Tongue (tissue), 2 donors: ENCODE results near the gene OR6C65. TPM values are rescaled to one million over a fixed set of nuclear protein-coding genes. Genes with fewer than 3 reads are reported as not detected.
"Not testable (repeated sequence)": the region's sequence is repeated elsewhere in the genome, so short reads cannot be mapped to it uniquely, and the experiment has no call there.

Experiments used
- DNase-seq: peaks from one replicate; pipeline ENCODE4 v3.0.0-alpha.2; 2015
- total RNA-seq: library from RNA; depleted of rRNA; stranded (reverse); fragments of >200 nt; gene quantifications from one replicate; pipeline ENCODE4 v1.2.3, GENCODE V29; 2014

OR6C65 gene
- total RNA-seq, result not detected

DNA sequence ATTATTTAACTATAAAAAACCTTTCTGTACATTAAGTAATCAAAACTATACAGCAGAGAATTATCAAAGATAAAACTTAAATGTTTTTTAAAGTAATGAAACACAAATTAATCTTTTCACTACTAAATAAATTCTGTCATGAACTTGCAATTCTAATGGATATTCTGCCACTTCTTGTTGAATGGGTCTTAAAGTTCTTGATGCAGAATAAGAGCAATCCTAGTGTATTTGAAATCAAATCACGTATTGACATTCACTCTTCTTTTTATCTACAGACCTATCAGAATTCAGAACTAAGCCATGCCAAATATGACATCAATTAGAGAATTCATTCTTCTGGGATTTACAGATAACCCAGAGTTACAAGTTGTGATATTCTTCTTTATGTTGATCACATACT lies at the start of gene OR6C65:
Gene OR6C65 (plus strand): TSS at position 301 of the 400 bp plus-strand sequence. CDS start 0 bp downstream, at position 301.
- DNase-seq, result no peak

DNA sequence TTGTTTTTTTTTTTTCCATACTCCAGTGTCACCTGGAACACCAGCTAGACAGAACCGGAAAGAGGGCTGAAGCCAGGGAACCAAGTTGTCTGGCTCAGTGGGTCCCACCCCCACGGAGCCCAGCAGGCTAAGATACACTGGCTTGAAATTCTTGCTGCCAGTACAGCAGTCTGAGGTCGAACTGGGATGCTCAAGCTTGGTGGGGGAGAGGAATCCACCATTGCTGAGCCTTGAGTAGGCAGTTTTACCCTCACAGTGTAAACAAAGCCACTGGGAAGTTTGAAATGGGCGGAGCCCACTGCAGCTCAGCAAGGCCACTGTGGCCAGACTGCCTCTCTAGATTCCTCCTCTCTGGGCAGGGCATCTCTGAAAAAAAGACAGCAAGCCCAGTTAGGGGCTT lies 45.0 kb upstream of the OR6C65 start:
- not testable (repeated sequence) for DNase-seq

DNA sequence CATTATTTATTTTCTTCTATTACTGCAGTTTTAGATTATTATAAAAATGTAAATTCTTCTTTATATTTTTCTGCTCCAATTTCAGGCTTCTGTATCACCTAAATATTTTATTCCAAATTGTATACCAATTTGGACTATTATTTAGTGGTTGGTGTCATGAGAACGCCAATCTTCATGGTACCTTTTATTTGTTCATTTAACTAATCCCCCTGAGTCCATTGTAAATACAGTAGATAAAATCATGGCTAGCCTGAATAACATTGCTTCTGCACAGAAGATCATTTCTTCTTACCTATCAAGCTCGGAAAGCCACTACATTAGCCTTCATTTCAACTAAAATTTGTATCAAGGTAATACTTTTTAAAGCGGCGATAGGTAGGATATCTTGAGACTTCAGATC lies 37.7 kb upstream of the OR6C65 start, which contains the start of gene OR6C75:
Gene OR6C75 (plus strand): TSS at position 301 of the 400 bp plus-strand sequence. CDS start 2,136 bp downstream, outside the sequence.
- DNase-seq, result no peak

GRCh38 chr12:55365086-55365485 lies 35.2 kb upstream of the OR6C65 start:
- DNase-seq, result no peak

DNA sequence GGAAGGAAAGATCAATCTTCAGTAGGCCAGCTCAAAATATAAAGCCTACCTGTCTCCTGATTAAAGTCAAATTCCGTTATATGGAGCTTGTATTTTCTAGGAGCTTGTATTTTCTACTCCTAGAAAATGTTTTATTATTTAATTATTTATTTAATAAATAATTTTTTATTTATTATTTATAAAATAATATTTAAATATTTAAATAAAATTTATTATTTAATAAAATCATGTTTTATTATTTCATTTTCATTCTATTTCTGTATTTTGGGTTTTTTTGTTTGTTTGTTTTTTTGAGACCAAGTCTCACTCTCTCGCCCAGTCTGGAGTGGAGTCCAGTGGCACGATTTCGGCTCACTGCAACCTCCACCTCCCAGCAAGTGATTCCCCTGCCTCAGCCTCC lies 27.8 kb upstream of the OR6C65 start:
- no peak for DNase-seq

- no peak for DNase-seq
Observed at GRCh38 chr12:55385891-55386290, 14.4 kb upstream of the OR6C65 start.

DNA sequence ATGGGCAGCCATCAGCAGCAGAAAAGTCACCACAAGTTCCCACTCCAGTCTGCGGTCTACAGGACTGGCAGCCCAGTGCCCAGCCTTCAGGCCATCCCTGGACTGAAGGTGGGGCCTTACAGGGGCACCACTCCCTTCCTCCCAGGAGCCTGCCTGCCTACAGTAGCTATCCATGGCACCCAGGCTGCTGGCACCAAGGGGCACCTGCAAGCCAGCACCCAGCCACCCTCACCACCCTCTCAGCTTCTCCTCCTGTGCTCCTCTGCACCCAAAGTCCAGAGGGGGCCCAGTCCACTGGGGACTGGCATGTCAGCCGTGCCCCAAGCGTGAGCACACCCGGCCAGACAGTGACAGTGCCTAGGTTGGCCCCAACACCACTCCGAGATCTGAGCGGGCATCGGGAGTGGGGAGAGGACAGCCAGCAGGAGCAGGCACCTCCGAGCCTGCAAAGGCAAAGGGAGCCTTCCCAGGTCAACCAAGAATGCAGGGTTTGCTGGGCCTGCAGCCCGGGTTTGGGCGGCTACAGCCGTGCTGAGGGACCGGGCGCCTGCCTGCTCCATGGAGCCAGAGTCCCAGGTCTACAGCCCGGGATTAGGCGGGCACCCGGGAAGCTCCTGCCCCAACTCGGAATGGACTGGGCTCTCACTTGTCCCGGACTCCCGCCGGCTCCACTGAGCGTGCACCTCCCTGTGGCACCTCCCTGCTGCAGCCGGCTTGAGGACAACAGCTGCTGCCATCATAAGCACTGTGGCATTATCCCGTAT lies 8.1 kb upstream of the OR6C65 start:
- DNase-seq, result no peak

DNA sequence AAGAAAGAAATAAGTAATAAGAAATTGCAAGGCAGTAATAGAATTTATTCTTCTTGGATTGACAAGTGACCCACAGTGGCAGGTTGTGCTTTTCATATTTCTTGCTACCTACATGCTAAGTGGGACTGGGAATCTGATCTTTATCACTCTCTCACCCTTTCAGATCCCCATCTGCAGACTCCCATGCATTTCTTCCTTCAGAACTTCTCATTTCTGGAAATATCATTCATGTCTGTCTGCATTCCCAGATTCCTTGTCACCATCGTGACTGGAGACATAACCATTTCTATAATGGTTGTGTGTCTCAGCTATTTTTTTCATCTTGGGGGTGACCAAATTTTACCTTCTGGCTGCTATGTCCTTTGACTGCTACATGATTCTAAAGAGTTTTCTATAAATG lies 4.0 kb upstream of the OR6C65 start:
- no peak for DNase-seq

- no peak for DNase-seq
Observed at GRCh38 chr12:55407866-55408265, 7.5 kb downstream of the OR6C65 start.

DNA sequence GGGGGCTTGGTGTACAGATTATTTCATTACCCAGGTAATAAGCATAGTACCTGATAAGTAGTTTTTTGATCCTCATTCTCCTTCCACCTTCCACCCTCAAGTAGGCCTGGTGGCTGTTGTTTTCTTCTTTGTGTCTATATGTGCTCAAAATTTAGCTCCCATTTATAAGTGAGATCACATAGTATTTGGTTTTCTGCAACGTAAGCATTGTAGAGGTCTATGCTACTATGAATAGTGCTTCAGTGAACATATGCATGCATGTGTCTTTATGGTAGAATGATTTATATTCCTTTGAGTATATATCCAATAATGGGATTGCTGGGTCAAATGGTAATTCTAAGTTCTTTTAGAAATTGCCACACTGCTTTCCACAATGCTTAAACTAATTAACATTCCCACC lies 8.8 kb downstream of the OR6C65 start:
- DNase-seq, result not testable (repeated sequence)

DNA sequence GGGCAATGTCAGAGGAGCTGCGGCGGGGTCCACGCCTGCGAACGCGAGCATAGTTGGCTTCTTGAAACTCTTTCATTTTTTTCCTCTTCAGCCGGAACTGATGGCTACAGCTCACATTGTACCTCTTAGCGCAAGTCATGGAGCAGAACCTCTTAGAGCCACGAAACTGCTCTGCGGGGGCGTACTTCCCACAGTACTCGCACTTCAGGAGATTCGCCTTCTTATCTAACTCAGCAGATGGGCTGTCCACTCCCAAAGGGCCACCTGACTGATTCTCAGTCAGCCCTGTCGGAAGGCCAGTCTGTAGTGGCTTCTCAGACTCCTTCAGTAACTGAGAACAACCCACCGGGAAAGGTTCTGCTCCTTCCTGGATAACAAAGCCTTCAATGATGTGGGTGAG lies 11.8 kb downstream of the OR6C65 start:
- DNase-seq, result not testable (repeated sequence)

GRCh38 chr12:55413498-55414388 lies 13.4 kb downstream of the OR6C65 start:
- not testable (repeated sequence) for DNase-seq

DNA sequence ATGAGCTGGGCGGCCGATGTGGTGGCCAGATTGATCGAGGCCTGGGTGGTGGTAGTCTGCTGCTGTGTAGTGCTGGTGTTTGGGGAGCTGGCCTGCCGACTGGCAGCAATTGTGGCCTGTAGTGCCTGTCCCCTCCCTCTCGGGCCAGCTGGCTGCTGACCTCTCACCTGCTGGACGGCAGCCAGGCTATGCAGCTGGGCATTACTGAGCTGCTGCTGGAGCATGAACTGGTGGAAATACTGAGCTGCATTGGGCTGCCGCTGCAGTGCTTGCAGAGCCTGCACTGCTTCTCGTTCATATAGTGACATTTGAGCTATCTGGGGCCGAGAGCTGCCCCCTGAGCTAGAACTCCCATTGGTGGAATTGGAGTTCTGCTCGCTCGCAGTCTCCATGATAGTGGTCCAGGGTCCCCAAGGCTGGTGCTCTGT lies 14.1 kb downstream of the OR6C65 start:
- DNase-seq, result peak; percentile 25

GRCh38 chr12:55414889-55415288 lies 14.6 kb downstream of the OR6C65 start:
- not testable (repeated sequence) for DNase-seq

DNA sequence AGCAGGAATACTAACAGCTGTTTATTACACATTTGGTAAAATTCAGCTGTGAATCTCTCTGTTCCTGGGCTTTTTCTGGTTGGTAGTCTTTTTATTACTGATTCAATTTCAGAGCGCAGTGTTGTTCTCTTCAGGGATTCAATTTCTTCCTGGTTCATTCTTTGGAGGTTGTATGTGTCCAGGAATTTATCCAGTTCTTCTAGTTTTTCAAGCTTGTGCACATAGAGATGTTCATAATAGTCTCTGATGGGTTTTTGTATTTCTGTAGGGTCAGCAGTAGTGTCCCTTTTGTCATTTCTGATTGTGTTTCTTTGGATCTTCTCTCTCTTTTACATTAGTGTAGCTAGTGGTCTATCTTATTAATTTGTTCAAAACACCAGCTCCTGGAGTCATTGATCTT lies 16.6 kb downstream of the OR6C65 start:
- no peak for DNase-seq

DNA sequence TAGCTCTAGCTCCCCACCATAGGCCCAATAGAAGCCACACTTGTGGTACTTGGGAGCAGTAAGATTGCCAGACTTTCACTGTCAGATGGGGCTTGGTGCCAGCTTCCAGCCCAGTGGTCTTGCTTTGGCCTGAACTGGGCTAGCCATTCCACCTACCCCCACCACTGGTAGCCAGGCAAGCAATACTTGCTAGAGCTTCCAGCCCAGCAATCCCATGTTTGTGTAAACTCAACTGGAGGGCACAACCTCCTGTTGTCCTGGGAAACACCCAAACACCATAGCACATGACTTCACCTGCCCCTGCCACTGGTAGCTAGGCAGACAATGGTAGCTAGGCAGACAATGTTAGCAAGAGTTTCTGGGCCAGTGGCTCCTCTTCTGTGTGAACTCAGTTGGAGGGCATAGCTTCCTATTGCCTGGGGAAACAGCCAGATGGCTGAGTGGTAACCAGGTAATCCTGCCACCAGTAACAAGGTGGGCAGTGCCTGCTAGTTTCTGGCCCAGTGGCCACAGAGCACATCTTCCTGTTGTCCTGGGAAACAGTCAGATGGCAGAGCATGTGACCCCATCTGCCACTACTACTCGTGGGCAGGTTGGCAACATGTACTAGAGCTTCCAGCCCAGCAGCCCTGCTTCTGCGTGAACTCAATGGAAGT lies 20.1 kb downstream of the OR6C65 start:
- DNase-seq, result no peak

GRCh38 chr12:55425954-55426353 lies 25.6 kb downstream of the OR6C65 start, which contains the start of gene OR6C76:
Gene OR6C76, plus strand, starts transcription at chr12:55426254. Its CDS starts 0 bp downstream, at chr12:55426254.
- no peak for DNase-seq

GRCh38 chr12:55428331-55429243 lies 28.3 kb downstream of the OR6C65 start:
- DNase-seq, result no peak

- not testable (repeated sequence) for DNase-seq
Observed at GRCh38 chr12:55441233-55441632, 40.9 kb downstream of the OR6C65 start.

GRCh38 chr12:55443776-55444175 lies 43.4 kb downstream of the OR6C65 start, which contains the start of gene OR6C2:
Gene OR6C2, plus strand, starts transcription at chr12:55444076. Its CDS starts 8,138 bp downstream, at chr12:55452214.
- DNase-seq, result no peak

DNA sequence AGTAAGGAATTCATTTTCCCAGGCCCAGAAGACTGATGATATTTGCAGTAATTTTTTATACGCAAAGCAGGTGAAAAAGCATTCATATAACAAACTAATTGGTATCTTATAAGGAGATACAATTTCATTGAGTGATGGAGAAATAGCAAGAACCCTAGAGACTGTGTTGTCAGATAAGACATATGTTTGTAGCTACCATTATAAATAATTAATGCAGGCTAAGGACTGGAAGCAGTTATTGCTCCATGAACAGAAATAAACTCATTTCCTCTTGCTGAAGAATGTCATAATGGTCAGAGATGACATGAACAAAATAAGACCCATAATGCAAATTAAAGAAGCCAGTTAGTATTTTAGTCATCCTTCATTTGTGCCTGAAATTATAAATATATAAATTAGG lies 45.0 kb downstream of the OR6C65 start:
- DNase-seq, result no peak
